HEK293 (cell line): ENCODE measurements around the gene OLFM1.

Source experiments
- CTCF ChIA-PET: fragments of 350-600 bp; formaldehyde crosslinking; extraction: SDS; loops from one replicate; lab custom pipeline; 2021; ENCODE audit warnings: antibody characterized with exemption; lab: Yijun Ruan, JAX
- POLR2A ChIA-PET: fragments of 300-600 bp; formaldehyde crosslinking; extraction: SDS; loops from one replicate; lab custom pipeline; 2020; ENCODE audit warnings: antibody characterized with exemption, inconsistent platforms; lab: Yijun Ruan, JAX
- H3K27ac ChIP-seq: fragments of 200-500 bp; sonication (Bioruptor generic); 2 replicates; pipeline ENCODE4 v1.5.1; 2014; ENCODE audit warnings: low read depth, low read length, control low read depth, inconsistent platforms; ENCODE audit errors: extremely low read depth
- H3K36me3 ChIP-seq, 2 experiments: fragments of 200-500 bp in 1 of 2; sonication (Bioruptor generic) in 1 of 2; 1 replicate in 1 of 2; 2 replicates in 1 of 2; pipeline ENCODE4 v1.5.1; 2014 to 2017; ENCODE audit warnings: inconsistent platforms in 2 of 2, low read length in 2 of 2; ENCODE audit not compliant: control insufficient read depth in 2 of 2, insufficient read depth in 1 of 2
- H3K4me1 ChIP-seq: fragments of 200-500 bp; sonication (Bioruptor generic); 2 replicates; pipeline ENCODE4 v1.5.1; 2014; ENCODE audit warnings: mild to moderate bottlenecking, low read length, inconsistent platforms; ENCODE audit not compliant: control insufficient read depth, insufficient read depth
- H3K4me3 ChIP-seq: 2 replicates; pipeline ENCODE4 v1.5.1; 2011; ENCODE audit warnings: low read depth, mild to moderate bottlenecking, control low read depth, low read length, moderate library complexity
- H3K9me3 ChIP-seq: fragments of 200-500 bp; sonication (Bioruptor generic); 2 replicates; pipeline ENCODE4 v1.5.1; 2014; ENCODE audit warnings: low read depth, low read length, inconsistent platforms; ENCODE audit not compliant: control insufficient read depth, insufficient read depth
- BCL11B ChIP-seq: fragments of 450-650 bp; formaldehyde crosslinking; IDR thresholded peaks from 2 replicates; pipeline ENCODE4 v1.5.1; 2016; ENCODE audit warnings: low read depth, missing biosample characterization, missing genetic modification characterization
- EGR2 ChIP-seq: fragments of 450-650 bp; formaldehyde crosslinking; IDR thresholded peaks from 2 replicates; pipeline ENCODE4 v1.5.1; 2016; ENCODE audit warnings: low read depth, missing biosample characterization, missing genetic modification characterization
- OVOL3 ChIP-seq: fragments of 450-650 bp; formaldehyde crosslinking; IDR thresholded peaks from 2 replicates; pipeline ENCODE4 v1.5.1; 2016; ENCODE audit warnings: missing biosample characterization, missing genetic modification characterization
- PRDM4 ChIP-seq: fragments of 450-650 bp; formaldehyde crosslinking; IDR thresholded peaks from 2 replicates; pipeline ENCODE4 v1.5.1; 2017; ENCODE audit warnings: missing biosample characterization, missing genetic modification characterization
- SP7 ChIP-seq: fragments of 450-650 bp; formaldehyde crosslinking; IDR thresholded peaks from 2 replicates; pipeline ENCODE4 v1.5.1; 2016; ENCODE audit warnings: missing biosample characterization, missing genetic modification characterization
- ZBTB26 ChIP-seq: fragments of 450-650 bp; formaldehyde crosslinking; optimal IDR thresholded peaks from 2 replicates; pipeline ENCODE3; 2016; ENCODE audit warnings: missing biosample characterization, mild to moderate bottlenecking, missing genetic modification characterization
- ZNF248 ChIP-seq: fragments of 450-650 bp; formaldehyde crosslinking; IDR thresholded peaks from 2 replicates; pipeline ENCODE4 v1.5.1; 2017; ENCODE audit warnings: missing biosample characterization, missing genetic modification characterization
- ZNF274 ChIP-seq, 2 experiments: fragments of 200-500 bp in 1 of 2; fragments of 450-650 bp in 1 of 2; sonication (Bioruptor generic) in 1 of 2; formaldehyde crosslinking in 1 of 2; IDR thresholded peaks; 2 replicates each; pipeline versions ENCODE4 v1.5.1 to v1.6.1; 2014 to 2016; ENCODE audit warnings: borderline replicate concordance in 1 of 2, inconsistent platforms in 1 of 2, low read length in 1 of 2, missing biosample characterization in 1 of 2, missing genetic modification characterization in 1 of 2
- ZNF621 ChIP-seq: fragments of 450-650 bp; formaldehyde crosslinking; IDR thresholded peaks from 2 replicates; pipeline ENCODE4 v1.5.1; 2017; ENCODE audit warnings: missing biosample characterization, missing genetic modification characterization
- ZNF837 ChIP-seq: fragments of 450-650 bp; formaldehyde crosslinking; IDR thresholded peaks from 2 replicates; pipeline ENCODE4 v1.5.1; 2016; ENCODE audit warnings: missing biosample characterization, missing genetic modification characterization
- ZXDB ChIP-seq: fragments of 450-650 bp; formaldehyde crosslinking; IDR thresholded peaks from 2 replicates; pipeline ENCODE4 v1.5.1; 2016; ENCODE audit warnings: missing biosample characterization, missing genetic modification characterization
- TF ChIP-seq, protein P1 (sequence below): fragments of 450-650 bp; formaldehyde crosslinking; IDR thresholded peaks from 2 replicates; pipeline ENCODE4 v1.5.1; 2017; ENCODE audit warnings: missing biosample characterization, missing genetic modification characterization
- TF ChIP-seq, protein P2 (sequence below): fragments of 450-650 bp; formaldehyde crosslinking; IDR thresholded peaks from 2 replicates; pipeline ENCODE4 v1.5.1; 2016; ENCODE audit warnings: missing biosample characterization, missing genetic modification characterization
- TF ChIP-seq, protein P3 (sequence below): fragments of 450-650 bp; formaldehyde crosslinking; IDR thresholded peaks from 2 replicates; pipeline ENCODE4 v1.5.1; 2017; ENCODE audit warnings: missing biosample characterization, missing genetic modification characterization

The OLFM1 gene

DNA sequence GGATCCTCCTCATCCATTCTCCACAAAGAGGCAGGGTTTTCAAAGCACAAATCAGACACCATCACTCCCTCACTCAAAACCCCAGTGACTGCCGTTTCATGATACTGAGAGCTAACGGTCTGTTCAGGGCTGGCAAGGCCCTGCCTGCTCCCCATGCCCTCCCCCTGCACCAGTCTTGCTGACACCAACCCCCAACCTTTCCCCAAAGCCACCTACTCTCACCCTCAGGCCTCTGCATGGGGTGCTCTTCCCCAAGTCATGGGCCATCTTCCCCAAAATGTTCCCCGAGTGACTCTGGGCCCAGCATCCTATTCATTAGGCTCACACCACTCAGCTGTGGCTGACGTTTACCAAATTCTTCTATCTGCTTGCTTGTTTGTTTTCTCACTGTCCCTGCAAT is 21.7 kb upstream of the OLFM1 start:
- Histone ChIP-seq H3K4me3 (no peak overlapping the region), H3K4me1 (no peaks in the 10 kb centered on the region), H3K36me3 (no peaks in the 10 kb centered on the region), H3K27ac (no peak overlapping the region), H3K9me3 (no peaks in the 10 kb centered on the region)
- CTCF ChIA-PET, result interaction anchor here (0.7 kb wide), 1 partner anchor 20 kb away, joined by 3 read pairs; no protein-coding TSS in a partner anchor
- POLR2A ChIA-PET, result no interaction called here
- TF ChIP-seq ZNF274 (IDR thresholded peaks at IDR 0.05; ENCODE audit: low read length), result no peak
- no peak for TF ChIP-seq ZNF274 (tag by site-specific recombination; IDR thresholded peaks at IDR 0.05; ENCODE audit: borderline replicate concordance)
- TF ChIP-seq BCL11B (tag by site-specific recombination), result no peak
- no peak for TF ChIP-seq OVOL3 (tag by site-specific recombination)
- TF ChIP-seq ZNF248, result no peak
- TF ChIP-seq, protein P1, sequence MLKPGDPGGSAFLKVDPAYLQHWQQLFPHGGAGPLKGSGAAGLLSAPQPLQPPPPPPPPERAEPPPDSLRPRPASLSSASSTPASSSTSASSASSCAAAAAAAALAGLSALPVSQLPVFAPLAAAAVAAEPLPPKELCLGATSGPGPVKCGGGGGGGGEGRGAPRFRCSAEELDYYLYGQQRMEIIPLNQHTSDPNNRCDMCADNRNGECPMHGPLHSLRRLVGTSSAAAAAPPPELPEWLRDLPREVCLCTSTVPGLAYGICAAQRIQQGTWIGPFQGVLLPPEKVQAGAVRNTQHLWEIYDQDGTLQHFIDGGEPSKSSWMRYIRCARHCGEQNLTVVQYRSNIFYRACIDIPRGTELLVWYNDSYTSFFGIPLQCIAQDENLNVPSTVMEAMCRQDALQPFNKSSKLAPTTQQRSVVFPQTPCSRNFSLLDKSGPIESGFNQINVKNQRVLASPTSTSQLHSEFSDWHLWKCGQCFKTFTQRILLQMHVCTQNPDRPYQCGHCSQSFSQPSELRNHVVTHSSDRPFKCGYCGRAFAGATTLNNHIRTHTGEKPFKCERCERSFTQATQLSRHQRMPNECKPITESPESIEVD (tag by site-specific recombination), result no peak
- TF ChIP-seq, protein P2, sequence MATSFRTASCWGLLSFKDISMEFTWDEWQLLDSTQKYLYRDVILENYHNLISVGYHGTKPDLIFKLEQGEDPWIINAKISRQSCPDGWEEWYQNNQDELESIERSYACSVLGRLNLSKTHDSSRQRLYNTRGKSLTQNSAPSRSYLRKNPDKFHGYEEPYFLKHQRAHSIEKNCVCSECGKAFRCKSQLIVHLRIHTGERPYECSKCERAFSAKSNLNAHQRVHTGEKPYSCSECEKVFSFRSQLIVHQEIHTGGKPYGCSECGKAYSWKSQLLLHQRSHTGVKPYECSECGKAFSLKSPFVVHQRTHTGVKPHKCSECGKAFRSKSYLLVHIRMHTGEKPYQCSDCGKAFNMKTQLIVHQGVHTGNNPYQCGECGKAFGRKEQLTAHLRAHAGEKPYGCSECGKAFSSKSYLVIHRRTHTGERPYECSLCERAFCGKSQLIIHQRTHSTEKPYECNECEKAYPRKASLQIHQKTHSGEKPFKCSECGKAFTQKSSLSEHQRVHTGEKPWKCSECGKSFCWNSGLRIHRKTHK (tag by site-specific recombination), result no peak
- TF ChIP-seq ZXDB (tag by site-specific recombination), result no peak
- no peak for TF ChIP-seq SP7

GRCh38 chr9:135066291-135066690 is 21.2 kb upstream of the OLFM1 start:
- TF ChIP-seq OVOL3 (tag by site-specific recombination) (no peak), EGR2 (no peak), ZNF621 (no peak), ZBTB26 (tag by site-specific recombination) (no peak), ZNF837 (tag by site-specific recombination) (no peak), PRDM4 (no peak)
- TF ChIP-seq, protein P3, sequence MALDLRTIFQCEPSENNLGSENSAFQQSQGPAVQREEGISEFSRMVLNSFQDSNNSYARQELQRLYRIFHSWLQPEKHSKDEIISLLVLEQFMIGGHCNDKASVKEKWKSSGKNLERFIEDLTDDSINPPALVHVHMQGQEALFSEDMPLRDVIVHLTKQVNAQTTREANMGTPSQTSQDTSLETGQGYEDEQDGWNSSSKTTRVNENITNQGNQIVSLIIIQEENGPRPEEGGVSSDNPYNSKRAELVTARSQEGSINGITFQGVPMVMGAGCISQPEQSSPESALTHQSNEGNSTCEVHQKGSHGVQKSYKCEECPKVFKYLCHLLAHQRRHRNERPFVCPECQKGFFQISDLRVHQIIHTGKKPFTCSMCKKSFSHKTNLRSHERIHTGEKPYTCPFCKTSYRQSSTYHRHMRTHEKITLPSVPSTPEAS (tag by site-specific recombination), result no peak
- Histone ChIP-seq H3K4me3 (no peak overlapping the region), H3K27ac (no peak overlapping the region), H3K9me3 (no peaks in the 10 kb centered on the region), H3K4me1 (no peaks in the 10 kb centered on the region), H3K36me3 (no peaks in the 10 kb centered on the region)
- CTCF ChIA-PET, result no interaction called here
- POLR2A ChIA-PET, result no interaction called here
